IMR-90 (cell line): ENCODE data around the gene NOC2L. TPM values are rescaled to one million over a fixed set of nuclear protein-coding genes. Genes with fewer than 3 reads are reported as not detected.

Source experiments
- ATAC-seq: fragments of 200-7000 bp; cut with Tn5 transposase; 2 replicates; pipeline ENCODE4 v1.9.1; 2020; ENCODE audit warnings: low read depth, mild to moderate bottlenecking, moderate library complexity
- BruUV-seq: library from RNA; stranded (reverse); fragments of 400-500 nt; replicated peaks from 2 replicates; lab custom pipeline; 2021; lab: Mats Ljungman, UMichigan
- CTCF ChIA-PET: fragments of 300-600 bp; formaldehyde crosslinking; extraction: SDS; loops from one replicate; lab custom pipeline; 2021; ENCODE audit warnings: antibody characterized with exemption; lab: Yijun Ruan, JAX
- POLR2A ChIA-PET: fragments of 300-600 bp; sonication (Branson Sonifier 250); formaldehyde crosslinking; loops from one replicate; lab custom pipeline; 2022; ENCODE audit warnings: antibody characterized with exemption; ENCODE audit not compliant: unreplicated experiment; lab: Charles Lee
- DNase-seq: peaks from one replicate; pipeline ENCODE4 v3.0.0; 2013
- H2AFZ ChIP-seq: replicated peaks from 2 replicates; pipeline ENCODE3; 2013; ENCODE audit warnings: low read length, mild to moderate bottlenecking; ENCODE audit not compliant: poor library complexity
- H2AK5ac ChIP-seq: 2 replicates; pipeline ENCODE4 v1.6.1; 2013; ENCODE audit warnings: low read depth, low read length, inconsistent platforms
- H2AK9ac ChIP-seq: replicated peaks from 2 replicates; pipeline ENCODE3; 2013; ENCODE audit warnings: mild to moderate bottlenecking, low read depth, low read length, moderate library complexity; ENCODE audit not compliant: poor library complexity
- H2BK120ac ChIP-seq: 2 replicates; pipeline ENCODE4 v1.6.1; 2013; ENCODE audit warnings: low read depth, low read length, inconsistent platforms
- H2BK15ac ChIP-seq: 3 replicates; pipeline ENCODE4 v1.6.1; 2013; ENCODE audit warnings: low read depth, low read length, inconsistent platforms
- H2BK20ac ChIP-seq: 2 replicates; pipeline ENCODE4 v1.6.1; 2013; ENCODE audit warnings: low read depth, mild to moderate bottlenecking, inconsistent platforms, low read length, moderate library complexity
- H2BK5ac ChIP-seq: 2 replicates; pipeline ENCODE4 v1.6.1; 2013; ENCODE audit warnings: mild to moderate bottlenecking, low read depth, low read length, inconsistent platforms; ENCODE audit not compliant: poor library complexity, severe bottlenecking
- H3K14ac ChIP-seq: replicated peaks from 2 replicates; pipeline ENCODE4 v1.6.1; 2013; ENCODE audit warnings: low read depth, low read length, inconsistent platforms
- H3K18ac ChIP-seq: 2 replicates; pipeline ENCODE4 v1.6.1; 2013; ENCODE audit warnings: low read depth, low read length, control low read depth
- H3K23ac ChIP-seq: 2 replicates; pipeline ENCODE4 v1.6.1; 2013; ENCODE audit warnings: low read depth, low read length, inconsistent platforms
- H3K27ac ChIP-seq: 2 replicates; pipeline ENCODE4 v1.5.1; 2013; ENCODE audit warnings: mild to moderate bottlenecking, control low read depth, low read length; ENCODE audit not compliant: insufficient read depth
- H3K27me3 ChIP-seq: 2 replicates; pipeline ENCODE4 v1.6.1; 2013; ENCODE audit warnings: low read length; ENCODE audit not compliant: control insufficient read depth, insufficient read depth
- H3K36me3 ChIP-seq: 2 replicates; pipeline ENCODE4 v1.6.1; 2013; ENCODE audit warnings: low read length, mixed read lengths; ENCODE audit not compliant: control insufficient read depth, insufficient read depth
- H3K4ac ChIP-seq: 2 replicates; pipeline ENCODE4 v1.6.1; 2013; ENCODE audit warnings: low read depth, low read length, inconsistent platforms
- H3K4me1 ChIP-seq: 2 replicates; pipeline ENCODE4 v1.6.1; 2013; ENCODE audit warnings: low read length, mixed read lengths; ENCODE audit not compliant: control insufficient read depth, insufficient read depth
- H3K4me2 ChIP-seq: 2 replicates; pipeline ENCODE4 v1.6.1; 2013; ENCODE audit warnings: low read depth, mild to moderate bottlenecking, control low read depth, low read length, moderate library complexity
- H3K4me3 ChIP-seq: 2 replicates; pipeline ENCODE4 v1.5.1; 2013; ENCODE audit warnings: low read depth, mild to moderate bottlenecking, control low read depth, low read length, moderate library complexity; ENCODE audit not compliant: insufficient read depth
- H3K56ac ChIP-seq: 2 replicates; pipeline ENCODE4 v1.6.1; 2013; ENCODE audit warnings: low read length, inconsistent platforms; ENCODE audit not compliant: insufficient read depth; ENCODE audit errors: extremely low read depth
- H3K79me1 ChIP-seq, 2 experiments: 2 replicates each; pipeline ENCODE4 v1.6.1; 2013; ENCODE audit warnings: low read length in 2 of 2, inconsistent platforms in 1 of 2, low read depth in 1 of 2
- H3K9ac ChIP-seq: 2 replicates; pipeline ENCODE4 v1.6.1; 2013; ENCODE audit warnings: low read depth, low read length, control low read depth
- H3K9me1 ChIP-seq: 2 replicates; pipeline ENCODE4 v1.6.1; 2013; ENCODE audit warnings: low read length, inconsistent platforms; ENCODE audit not compliant: insufficient read depth
- H3K9me3 ChIP-seq: 2 replicates; pipeline ENCODE4 v1.6.1; 2013; ENCODE audit warnings: low read length; ENCODE audit not compliant: control insufficient read depth, insufficient read depth
- H4K20me1 ChIP-seq: 2 replicates; pipeline ENCODE4 v1.6.1; 2013; ENCODE audit warnings: low read length, inconsistent platforms; ENCODE audit not compliant: insufficient read depth
- H4K5ac ChIP-seq: 2 replicates; pipeline ENCODE4 v1.6.1; 2013; ENCODE audit warnings: mild to moderate bottlenecking, low read depth, low read length, control low read depth
- H4K8ac ChIP-seq, 2 experiments: 2 replicates each; pipeline ENCODE4 v1.6.1; 2013; ENCODE audit warnings: low read depth in 2 of 2, low read length in 2 of 2, control low read depth in 1 of 2, inconsistent platforms in 1 of 2
- H4K91ac ChIP-seq: 2 replicates; pipeline ENCODE4 v1.6.1; 2013; ENCODE audit warnings: low read depth, low read length, inconsistent platforms; ENCODE audit not compliant: insufficient read depth
- FOS ChIP-seq: fragments of 150-350 bp; IDR thresholded peaks from 2 replicates; pipeline ENCODE4 v1.6.1; 2016; ENCODE audit warnings: low read depth, low read length
- MXI1 ChIP-seq: IDR thresholded peaks from 2 replicates; pipeline ENCODE4 v1.6.1; 2012; ENCODE audit warnings: low read depth, mild to moderate bottlenecking, low read length, moderate library complexity, borderline replicate concordance
- SMC3 ChIP-seq: fragments of 150-350 bp; IDR thresholded peaks from 2 replicates; pipeline ENCODE4 v1.6.1; 2016; ENCODE audit warnings: low read depth, mild to moderate bottlenecking, antibody characterized with exemption, low read length, moderate library complexity
- WGBS, 2 experiments: methylation state at CpG; one replicate each; pipeline versions ENCODE4 v1.1.5 to v1.1.7; 2013; ENCODE audit warnings: missing lambda C conversion rate in 2 of 2; ENCODE audit not compliant: insufficient read length in 1 of 2; ENCODE audit errors: extremely low coverage in 2 of 2; 5-methylcytosine and 5-hydroxymethylcytosine counted together
- dilution Hi-C: fragments of 300-500 bp; cut with HindIII; formaldehyde crosslinking; loops from one replicate; pipeline ENCODE4 v1.14.3; 2018; ENCODE audit warnings: low sequenced_read_pairs; ENCODE audit not compliant: unreplicated experiment
- in situ Hi-C: fragments of 300-500 bp; cut with MboI; formaldehyde crosslinking; loops from 3 replicates; pipeline ENCODE4 v1.14.3; 2019; ENCODE audit warnings: low sequenced_read_pairs, inconsistent platforms, mixed read lengths
- intact Hi-C: fragments of 100-400 bp; cut with micrococcal nuclease; formaldehyde crosslinking; loops from 2 replicates; pipeline ENCODE4 v1.10.0; 2022
- polyA plus RNA-seq, 3 experiments: library from polyadenylated mRNA; depleted of rRNA; stranded (reverse); fragments of >200 nt; gene quantifications; 2 replicates each; pipeline ENCODE4 v1.2.3, GENCODE V29; 2012; ENCODE audit warnings: low replicate concordance in 1 of 3
- total RNA-seq: library from RNA; depleted of rRNA; stranded (reverse); fragments of >200 nt; gene quantifications from 2 replicates; pipeline ENCODE4 v1.2.3, GENCODE V29; 2012

The NOC2L gene
- total and polyA plus RNA-seq, 2 of the 4 experiments (the other 2 are of a cell fraction) = 74.2 to 106 TPM

GRCh38 chr1:963746-964525 lies 4.9 kb upstream of the NOC2L start:
- Histone ChIP-seq H4K91ac (no peak overlapping the region), H2BK20ac (no peak overlapping the region), H2AFZ (no peak overlapping the region), H2AK9ac (no peak overlapping the region), H3K36me3 (peaks cover 20% of the 10 kb centered on the region), H3K9me1 (peaks cover 3% of the 10 kb centered on the region; the same call in 1 of the 2 replicates), H4K5ac (no peak overlapping the region), H4K20me1 (peaks cover under 1% of the 10 kb centered on the region; the same call in 1 of the 2 replicates), H2BK120ac (no peak overlapping the region), H4K8ac (no peak overlapping the region), H2BK15ac (no peak overlapping the region), H3K79me1 (peaks cover 7 to 24% of the 10 kb centered on the region in 2 experiments; a peak in 3 of 4 replicates), H3K4me1 (peaks cover 14% of the 10 kb centered on the region), H3K23ac (no peak overlapping the region), H2AK5ac (no peak overlapping the region), H3K9me3 (no peaks in the 10 kb centered on the region), H3K4ac (no peak overlapping the region), H3K14ac (no peak overlapping the region), H3K9ac (no peak overlapping the region), H3K18ac (no peak overlapping the region), H3K4me3 (no peak overlapping the region), H3K4me2 (no peak overlapping the region), H3K56ac (no peak overlapping the region), H3K27ac (no peak overlapping the region), H2BK5ac (no peak overlapping the region), H3K27me3 (no peaks in the 10 kb centered on the region; the same call in 1 of the 2 replicates)
- 95% methylated on average over 22 of the region's 47 CpGs; no CpG with 5 or more reads in 1 of the 2 experiments for WGBS, 2 experiments
- ATAC-seq (no peak), DNase-seq (no peak)
- TF ChIP-seq FOS (no peak), MXI1 (no peak), SMC3 (no peak)
- in situ Hi-C loops (no loop called here), intact Hi-C loops (no loop called here), dilution Hi-C loops (no loop called here)
- CTCF ChIA-PET = no interaction called here
- no TSS peak for BruUV-seq
- POLR2A ChIA-PET = no interaction called here
